GM23338 (cell line): ENCODE results near the gene HTR4. TPM values are rescaled to one million over a fixed set of nuclear protein-coding genes. Genes with fewer than 3 reads are reported as not detected.
"Not testable (repeated sequence)": the region's sequence is repeated elsewhere in the genome, so short reads cannot be mapped to it uniquely, and the experiment has no call there.

ENCODE experiments used
- ATAC-seq: fragments of 200-7000 bp; cut with Tn5 transposase; 3 replicates; pipeline ENCODE4 v1.9.1; 2020
- DNase-seq: peaks from one replicate; pipeline ENCODE4 v3.0.0-alpha.2; 2015; ENCODE audit warnings: low spot score
- H2AFZ ChIP-seq: fragments of 200-600 bp; sonication (generic); 2 replicates; pipeline ENCODE4 v1.8.0; 2016; ENCODE audit warnings: antibody characterized with exemption, mild to moderate bottlenecking, moderate library complexity
- H3F3A ChIP-seq: fragments of 200-600 bp; sonication (generic); replicated peaks from 2 replicates; pipeline ENCODE4 v1.8.0; 2017; ENCODE audit warnings: antibody characterized with exemption, mixed run types, low read depth
- H3K27ac ChIP-seq: fragments of 200-600 bp; sonication (generic); 2 replicates; pipeline ENCODE4 v1.6.1; 2016; ENCODE audit warnings: low read depth
- H3K27me3 ChIP-seq: fragments of 200-600 bp; sonication (generic); 2 replicates; pipeline ENCODE4 v1.8.0; 2016; ENCODE audit warnings: mild to moderate bottlenecking, mixed run types, moderate library complexity; ENCODE audit not compliant: insufficient read depth
- H3K36me3 ChIP-seq: fragments of 200-600 bp; sonication (generic); 2 replicates; pipeline ENCODE4 v1.8.0; 2016; ENCODE audit warnings: mild to moderate bottlenecking; ENCODE audit not compliant: insufficient read depth
- H3K4me1 ChIP-seq: fragments of 200-600 bp; sonication (generic); 2 replicates; pipeline ENCODE4 v1.8.0; 2016; ENCODE audit warnings: mild to moderate bottlenecking, moderate library complexity; ENCODE audit not compliant: insufficient read depth
- H3K4me2 ChIP-seq: fragments of 200-600 bp; sonication (generic); 2 replicates; pipeline ENCODE4 v1.7.1; 2017; ENCODE audit warnings: mixed run types
- H3K4me3 ChIP-seq: fragments of 200-600 bp; sonication (generic); 2 replicates; pipeline ENCODE4 v1.6.1; 2016; ENCODE audit warnings: mixed run types
- H3K79me2 ChIP-seq: fragments of 200-600 bp; sonication (generic); replicated peaks from 2 replicates; pipeline ENCODE4 v1.8.0; 2017; ENCODE audit warnings: mild to moderate bottlenecking; ENCODE audit not compliant: insufficient read depth
- H3K9me2 ChIP-seq: fragments of 200-600 bp; sonication (generic); 2 replicates; pipeline ENCODE4 v1.8.0; 2017; ENCODE audit not compliant: insufficient read depth
- H4K20me1 ChIP-seq: fragments of 200-600 bp; sonication (generic); replicated peaks from 2 replicates; pipeline ENCODE4 v1.8.0; 2017; ENCODE audit warnings: mild to moderate bottlenecking; ENCODE audit not compliant: insufficient read depth
- H3K27ac Mint-ChIP-seq: 2 replicates; pipeline ENCODE4 v1.8.0; 2020; ENCODE audit warnings: inconsistent platforms, mild to moderate bottlenecking, moderate library complexity, mixed read lengths
- H3K27me3 Mint-ChIP-seq: 3 replicates; pipeline ENCODE4 v1.8.0; 2022; ENCODE audit warnings: low read depth, mild to moderate bottlenecking, moderate library complexity, mixed read lengths, inconsistent platforms; ENCODE audit not compliant: insufficient read depth, poor library complexity
- H3K36me3 Mint-ChIP-seq: 3 replicates; pipeline ENCODE4 v1.8.0; 2021; ENCODE audit warnings: low read depth, mild to moderate bottlenecking, inconsistent platforms, moderate library complexity, mixed read lengths
- H3K4me1 Mint-ChIP-seq: 3 replicates; pipeline ENCODE4 v1.8.0; 2020; ENCODE audit warnings: mild to moderate bottlenecking, inconsistent platforms, mixed read lengths
- H3K4me3 Mint-ChIP-seq: 3 replicates; pipeline ENCODE4 v1.8.0; 2021; ENCODE audit warnings: moderate library complexity, mild to moderate bottlenecking, inconsistent platforms, mixed read lengths
- H3K9me3 Mint-ChIP-seq: 3 replicates; pipeline ENCODE4 v1.8.0; 2020; ENCODE audit warnings: moderate library complexity, mild to moderate bottlenecking, inconsistent platforms, mixed read lengths
- CTCF ChIP-seq, 2 experiments: fragments of 200-600 bp in 1 of 2; sonication (generic) in 1 of 2; conservative IDR thresholded peaks; 2 replicates each; pipeline versions ENCODE4 v1.5.1 to v1.6.1; 2016 to 2017; ENCODE audit warnings: antibody characterized with exemption in 2 of 2, low read depth in 2 of 2, mild to moderate bottlenecking in 2 of 2, moderate library complexity in 1 of 2
- EZH2 ChIP-seq: fragments of 200-600 bp; sonication (generic); IDR thresholded peaks from one replicate; pipeline ENCODE4 v1.8.0; 2017; ENCODE audit warnings: antibody characterized with exemption, mild to moderate bottlenecking, low read depth; ENCODE audit not compliant: unreplicated experiment
- JUNB ChIP-seq: IDR thresholded peaks from one replicate; pipeline ENCODE4 v1.6.1; 2016; ENCODE audit warnings: antibody characterized with exemption; ENCODE audit not compliant: unreplicated experiment
- STAT1 ChIP-seq: IDR thresholded peaks from one replicate; pipeline ENCODE4 v1.6.1; 2016; ENCODE audit warnings: antibody characterized with exemption; ENCODE audit not compliant: unreplicated experiment
- ZNF462 ChIP-seq: fragments of 250-450 bp; sonication (Bioruptor Pico); IDR thresholded peaks from 2 replicates; pipeline ENCODE4 v1.5.0; 2020; ENCODE audit warnings: mild to moderate bottlenecking, moderate library complexity
- polyA plus RNA-seq: library from polyadenylated mRNA; unstranded; fragments of >200 nt; fragmentation: Nextera tagmentation; extraction: Ambion mirVana; gene quantifications from 2 replicates; pipeline ENCODE4 v1.2.1, GENCODE V29; 2016
- total RNA-seq: library from RNA; depleted of rRNA; stranded (reverse); fragments of >200 nt; shearing (Covaris generic); gene quantifications from 2 replicates; pipeline ENCODE4 v1.2.3, GENCODE V29; 2014

HTR4 gene
- total and polyA plus RNA-seq, 2 experiments from 2014 or later = 0.10 TPM; not detected in 1

GRCh38 chr5:148532969-148533670 is 121.2 kb downstream of the HTR4 start (continued):
- TF ChIP-seq ZNF462 (no peak), STAT1 (no peak), EZH2 (no peak), JUNB (no peak), CTCF (conservative IDR thresholded peaks at IDR 0.05; ENCODE audit: low read depth in 2 of 2) (no peak)

- not testable (repeated sequence) for H3K4me3 Mint-ChIP-seq, H3K27ac ChIP-seq, DNase-seq, H3K36me3 ChIP-seq, H3K4me1 Mint-ChIP-seq, H4K20me1 ChIP-seq, H3F3A ChIP-seq, H3K27me3 Mint-ChIP-seq, ATAC-seq, H3K27me3 ChIP-seq, H3K9me2 ChIP-seq, H2AFZ ChIP-seq, H3K27ac Mint-ChIP-seq, H3K4me1 ChIP-seq, H3K4me3 ChIP-seq, H3K4me2 ChIP-seq, H3K79me2 ChIP-seq
- H3K9me3 Mint-ChIP-seq = peaks cover 28% of the 10 kb centered on the region
- peaks cover 11% of the 10 kb centered on the region for H3K36me3 Mint-ChIP-seq
These were observed 124.9 kb downstream of the HTR4 start for GRCh38 chr5:148529450-148529849.
